Left lung (tissue), 10 donors: ENCODE data around the gene ASMT. TPM values are rescaled to one million over a fixed set of nuclear protein-coding genes. Genes with fewer than 3 reads are reported as not detected.

ENCODE experiments used
- ATAC-seq: fragments of 200-7000 bp; cut with Tn5 transposase; one replicate; pipeline ENCODE4 v1.9.1; 2020; ENCODE audit warnings: moderate library complexity
- DNase-seq, 4 donors: peaks; one replicate each; pipeline ENCODE4 v3.0.0-alpha.2; 2013 to 2020
- H3K27ac ChIP-seq, 2 donors: fragments of 200-600 bp; sonication (generic) in 1 of 2; one replicate each; pipeline versions ENCODE4 v1.5.0 to v1.8.0; 2020 to 2021
- H3K27me3 ChIP-seq, 2 donors: fragments of 200-600 bp; sonication (generic) in 1 of 2; one replicate each; pipeline versions ENCODE4 v1.5.0 to v1.8.0; 2020 to 2021
- H3K36me3 ChIP-seq, 2 donors: fragments of 200-600 bp; sonication (generic) in 1 of 2; one replicate each; pipeline versions ENCODE4 v1.5.0 to v1.8.0; 2020 to 2021
- H3K4me1 ChIP-seq, 2 donors: fragments of 200-600 bp; one replicate each; pipeline ENCODE4 v1.8.0; 2021
- H3K4me3 ChIP-seq, 2 donors: fragments of 200-600 bp; sonication (generic) in 1 of 2; one replicate each; pipeline versions ENCODE4 v1.5.0 to v1.8.0; 2020 to 2021; ENCODE audit warnings: mild to moderate bottlenecking in 1 of 2
- H3K9me3 ChIP-seq, 2 donors: fragments of 200-600 bp; sonication (generic) in 1 of 2; one replicate each; pipeline versions ENCODE4 v1.5.0 to v1.8.0; 2020 to 2021
- intact Hi-C, 2 donors: fragments of 100-400 bp; cut with DNase I; formaldehyde crosslinking; loops; one replicate each; pipeline versions ENCODE4 v1.11.2 to v1.14.2; 2022
- polyA plus RNA-seq, 6 donors: library from polyadenylated mRNA; unstranded; fragments of 120-200 nt; gene quantifications; one replicate each; pipeline ENCODE4 v1.2.1, GENCODE V29; 2013; ENCODE audit not compliant: insufficient read length in 6 of 6
- total RNA-seq, 2 donors: library from RNA; stranded (reverse); fragmentation: NEBNext Ultra II Directional; extraction: Animal tissue kit (Norgen Biotek cat#: 25700); gene quantifications; one replicate each; pipeline ENCODE4 v1.2.1, GENCODE V29; 2021
- TF ChIP-seq, protein P1 (sequence below), 2 donors: fragments of 200-600 bp; sonication (generic) in 1 of 2; IDR thresholded peaks; one replicate each; pipeline versions ENCODE4 v1.5.0 to v1.8.0; 2021; ENCODE audit warnings: antibody characterized with exemption in 2 of 2
- donor health status: DM: no; HTN: yes; CAD: no.
- donor health status: DM: no; HTN: no; CAD: no.

Gene ASMT
- total and polyA plus RNA-seq, 8 donors: 0.13 to 0.61 (median 0.38) TPM; not detected in 2

DNA sequence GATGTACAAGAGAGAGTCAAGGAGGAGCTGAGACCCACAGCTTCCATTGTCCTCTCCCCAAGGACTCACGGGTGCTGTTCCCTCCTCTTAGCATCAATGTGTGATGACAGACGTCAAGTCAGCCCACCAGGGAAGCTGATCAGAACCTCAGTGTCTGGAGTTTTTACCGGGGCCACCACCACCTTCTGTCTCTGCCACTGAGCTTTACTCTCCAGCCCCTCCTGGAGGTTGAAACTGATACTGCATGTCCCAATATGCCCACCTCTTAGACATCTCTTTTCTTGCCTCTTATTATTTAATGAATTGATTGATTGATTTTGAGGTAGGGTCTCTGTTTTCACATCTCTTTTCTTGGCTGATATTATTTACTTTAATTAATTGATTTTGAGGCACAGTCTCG, 33.7 kb upstream of the ASMT start:
- no peak overlapping the region for H3K4me3 ChIP-seq
- no peaks in the 10 kb centered on the region for H3K27me3 ChIP-seq
- DNase-seq (peak in 1 of 4 donors; percentile 32), ATAC-seq (peak; percentile 95)
- H3K36me3 ChIP-seq: no peaks in the 10 kb centered on the region
- TF ChIP-seq, protein P1, sequence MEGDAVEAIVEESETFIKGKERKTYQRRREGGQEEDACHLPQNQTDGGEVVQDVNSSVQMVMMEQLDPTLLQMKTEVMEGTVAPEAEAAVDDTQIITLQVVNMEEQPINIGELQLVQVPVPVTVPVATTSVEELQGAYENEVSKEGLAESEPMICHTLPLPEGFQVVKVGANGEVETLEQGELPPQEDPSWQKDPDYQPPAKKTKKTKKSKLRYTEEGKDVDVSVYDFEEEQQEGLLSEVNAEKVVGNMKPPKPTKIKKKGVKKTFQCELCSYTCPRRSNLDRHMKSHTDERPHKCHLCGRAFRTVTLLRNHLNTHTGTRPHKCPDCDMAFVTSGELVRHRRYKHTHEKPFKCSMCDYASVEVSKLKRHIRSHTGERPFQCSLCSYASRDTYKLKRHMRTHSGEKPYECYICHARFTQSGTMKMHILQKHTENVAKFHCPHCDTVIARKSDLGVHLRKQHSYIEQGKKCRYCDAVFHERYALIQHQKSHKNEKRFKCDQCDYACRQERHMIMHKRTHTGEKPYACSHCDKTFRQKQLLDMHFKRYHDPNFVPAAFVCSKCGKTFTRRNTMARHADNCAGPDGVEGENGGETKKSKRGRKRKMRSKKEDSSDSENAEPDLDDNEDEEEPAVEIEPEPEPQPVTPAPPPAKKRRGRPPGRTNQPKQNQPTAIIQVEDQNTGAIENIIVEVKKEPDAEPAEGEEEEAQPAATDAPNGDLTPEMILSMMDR (IDR thresholded peaks at IDR 0.05): peak; percentile 75 to 83
- intact Hi-C loops: no loop called here
- H3K9me3 ChIP-seq: no peaks in the 10 kb centered on the region
- no peak overlapping the region for H3K27ac ChIP-seq
- no peaks in the 10 kb centered on the region for H3K4me1 ChIP-seq

DNA sequence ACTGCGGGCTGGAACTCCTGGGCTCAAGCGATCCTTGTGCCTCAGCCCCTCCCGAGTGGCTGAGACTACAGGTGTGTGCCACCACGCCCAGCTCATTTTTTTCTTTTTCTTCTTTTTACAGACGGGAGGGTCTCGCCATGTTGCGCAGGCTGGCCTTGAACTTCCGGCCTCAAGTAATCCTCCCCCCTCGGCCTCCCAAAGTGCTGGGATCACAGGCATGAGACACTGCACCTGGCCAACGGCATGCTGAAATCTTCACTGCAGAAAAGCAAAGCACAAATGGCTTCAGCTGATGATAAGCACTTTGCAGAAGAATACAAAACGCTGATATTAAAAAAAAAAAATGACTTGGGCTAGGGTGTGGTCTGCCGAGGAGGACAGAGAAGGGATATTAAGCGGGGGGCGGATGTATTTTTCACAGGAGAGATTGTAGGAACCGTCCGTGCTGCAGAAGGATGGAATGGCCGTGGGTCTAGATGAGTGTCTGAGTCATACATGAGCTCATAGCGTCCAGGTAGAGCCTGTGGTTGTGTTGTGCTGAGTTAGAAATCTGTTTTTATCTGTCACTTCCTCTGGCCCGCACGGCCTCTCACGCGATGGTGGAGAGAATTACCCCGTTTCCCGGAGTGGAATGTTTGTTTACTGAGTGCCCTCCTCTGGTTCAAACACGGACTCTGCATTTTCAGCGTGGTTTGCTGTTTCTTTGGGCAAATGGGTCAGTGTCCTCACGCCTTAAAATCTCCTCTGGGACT, 32.0 kb upstream of the ASMT start:
- Histone ChIP-seq H3K36me3 (no peaks in the 10 kb centered on the region), H3K27ac (no peak overlapping the region), H3K4me3 (no peak overlapping the region), H3K9me3 (no peaks in the 10 kb centered on the region), H3K4me1 (no peaks in the 10 kb centered on the region), H3K27me3 (no peaks in the 10 kb centered on the region)
- ATAC-seq: peak; percentile 24
- peak in 1 of 4 donors; percentile 49 for DNase-seq
- intact Hi-C loops: no loop called here
- TF ChIP-seq, protein P1 (IDR thresholded peaks at IDR 0.05): no peak

DNA sequence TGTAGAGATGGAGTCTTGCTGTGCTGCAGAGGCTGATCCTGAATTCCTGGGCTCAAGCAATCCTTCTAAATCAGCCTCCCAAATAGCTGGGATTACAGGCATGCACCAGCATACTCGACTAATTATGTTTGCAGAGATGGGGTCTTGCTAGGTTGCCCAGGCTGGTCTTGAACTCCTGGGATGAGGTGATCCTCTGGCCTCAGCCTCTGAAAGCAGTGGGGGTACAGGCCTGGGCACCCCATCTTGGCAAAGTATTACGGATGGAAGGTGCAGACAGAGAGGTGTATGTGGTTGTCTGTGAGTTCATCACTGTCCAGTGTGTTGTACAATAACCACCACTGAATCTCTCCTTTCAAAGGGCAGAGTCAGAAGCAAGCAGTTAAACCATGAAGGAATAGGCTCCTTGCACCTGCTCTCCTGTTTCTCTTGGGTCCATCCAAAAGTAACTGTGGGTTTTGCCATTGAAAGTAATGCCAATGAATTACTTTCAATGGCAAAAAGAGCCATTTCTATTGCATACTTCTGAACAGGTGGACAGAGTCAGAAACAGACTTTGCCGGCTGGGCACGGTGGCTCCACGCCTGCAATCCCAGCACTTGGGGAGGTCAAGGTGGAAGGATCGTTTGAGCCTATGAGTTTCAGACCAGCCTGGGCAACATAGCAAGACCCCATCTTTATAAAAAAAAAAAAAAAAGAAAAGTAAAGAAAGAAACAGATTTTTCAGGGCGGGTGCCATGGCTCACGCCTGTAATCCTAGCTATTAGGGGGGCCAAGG, 30.4 kb upstream of the ASMT start:
- ATAC-seq (no peak), DNase-seq (no peak)
- TF ChIP-seq, protein P1 (IDR thresholded peaks at IDR 0.05): no peak
- Histone ChIP-seq H3K27me3 (no peaks in the 10 kb centered on the region), H3K36me3 (no peaks in the 10 kb centered on the region), H3K27ac (no peak overlapping the region), H3K4me1 (no peaks in the 10 kb centered on the region), H3K4me3 (no peak overlapping the region), H3K9me3 (no peaks in the 10 kb centered on the region)
- intact Hi-C loops: no loop called here

DNA sequence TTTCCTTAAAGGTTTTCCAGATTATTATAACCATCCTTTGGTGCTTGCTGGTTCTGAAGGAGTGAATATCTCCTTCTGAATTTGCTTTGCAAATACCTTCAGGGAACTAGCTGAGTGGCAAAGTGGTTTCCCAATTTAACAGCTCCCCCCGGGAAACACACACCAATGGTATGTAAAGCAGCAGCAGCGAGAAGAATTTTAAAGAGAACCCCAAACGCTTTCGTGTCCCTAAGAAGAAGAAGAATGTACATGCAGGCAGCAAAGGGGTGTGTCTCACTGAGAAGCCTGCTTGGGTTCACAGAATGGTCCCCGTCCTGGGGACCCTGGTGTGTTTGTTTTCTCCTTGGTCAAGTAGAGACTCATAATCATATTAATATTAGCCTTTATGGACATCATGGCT, 27.7 kb upstream of the ASMT start:
- intact Hi-C loops: no loop called here
- Histone ChIP-seq H3K4me3 (no peak overlapping the region), H3K27me3 (no peaks in the 10 kb centered on the region), H3K27ac (no peak overlapping the region), H3K36me3 (no peaks in the 10 kb centered on the region), H3K9me3 (no peaks in the 10 kb centered on the region), H3K4me1 (no peaks in the 10 kb centered on the region)
- DNase-seq (no peak), ATAC-seq (no peak)
- TF ChIP-seq, protein P1 (IDR thresholded peaks at IDR 0.05): no peak
